SK-N-MC (cell line): ENCODE measurements around the gene ZNF771.

Experiments used
- EZH2 ChIP-seq: fragments of 200-600 bp; sonication (generic); IDR thresholded peaks from one replicate; pipeline ENCODE4 v1.6.1; 2017; ENCODE audit warnings: antibody characterized with exemption
- POLR2AphosphoS5 ChIP-seq: IDR thresholded peaks from 2 replicates; pipeline ENCODE4 v1.6.1; 2012; ENCODE audit warnings: mild to moderate bottlenecking, low read depth, low read length, borderline replicate concordance

DNA sequence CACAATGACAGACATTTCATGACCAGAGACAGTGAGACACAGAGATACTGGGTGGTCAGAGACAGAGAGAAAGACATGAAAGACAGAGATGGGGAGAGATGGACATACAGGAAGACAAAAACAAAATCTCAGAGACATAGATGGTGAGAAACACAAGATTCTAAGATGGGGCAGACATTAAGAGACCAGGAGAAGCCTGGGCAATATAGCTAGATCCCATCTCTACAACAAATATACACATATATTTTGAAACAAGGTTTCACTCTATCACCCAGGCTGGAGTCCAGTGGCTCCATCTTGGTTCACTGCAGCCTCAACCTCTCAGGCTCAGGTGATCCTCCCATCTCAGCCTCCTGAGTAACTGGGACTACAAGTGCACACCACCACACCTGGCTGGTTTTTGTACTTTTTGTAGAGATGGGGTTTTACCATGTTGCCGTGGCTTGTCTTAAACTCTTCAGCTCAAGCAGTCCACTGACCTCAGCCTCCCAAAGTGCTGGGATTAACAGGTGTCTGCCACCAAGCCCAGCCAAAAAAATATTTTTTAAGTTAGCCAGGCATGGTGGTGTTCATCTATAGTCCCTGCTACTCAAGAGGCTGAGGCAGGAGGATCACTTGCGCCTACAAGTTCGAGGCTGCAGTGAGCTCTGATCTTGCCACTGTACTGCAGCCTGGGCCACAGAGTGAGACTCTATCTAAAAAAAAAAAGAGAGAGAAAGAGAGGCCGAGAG is 27.2 kb upstream of the ZNF771 start:
- TF ChIP-seq EZH2 (no peak), POLR2AphosphoS5 (no peak)
